Measurements from ENCODE around the gene SDK2. TPM values are rescaled to one million over a fixed set of nuclear protein-coding genes. Genes with fewer than 3 reads are reported as not detected.

The SDK2 gene
- polyA plus RNA-seq, 1 of the 3 experiments (the other 2 are of a cell fraction), result 0.02 TPM

GRCh38 chr17:73415782-73416181 is 228.5 kb downstream of the SDK2 start:
- no peaks in the 10 kb centered on the region for H3K36me3 ChIP-seq (replicated peaks in 1 of 2; ENCODE audit: control insufficient read depth in 1 of 2, insufficient read depth in 2 of 2, low read length in 1 of 2)
- CTCF ChIA-PET, result interaction anchor here (0.7 to 3.3 kb wide), 6 partner anchors 11 to 784 kb away, joined by 3 to 10 read pairs (median 4); no protein-coding TSS in a partner anchor

GRCh38 chr17:73414171-73414955 is 229.9 kb downstream of the SDK2 start:
- no peak for TF ChIP-seq USF1 (IDR thresholded peaks at IDR 0.05; ENCODE audit: borderline replicate concordance, low read depth)
- no peak for TF ChIP-seq IRF3 (IDR thresholded peaks at IDR 0.05; ENCODE audit: low read depth, low read length)
- no peak for TF ChIP-seq FOXJ3 (CRISPR knock-in tag; IDR thresholded peaks at IDR 0.05)
- no peak for TF ChIP-seq FOSL2 (IDR thresholded peaks at IDR 0.05; ENCODE audit: borderline replicate concordance, low read depth)
- Histone ChIP-seq H3K4me3 (ENCODE audit: low read depth in 2 of 2, low read length in 1 of 2) (no peak overlapping the region), H3K9ac (no peak overlapping the region), H3K27me3 (ENCODE audit: insufficient read depth) (no peaks in the 10 kb centered on the region), H3K79me2 (ENCODE audit: insufficient read depth) (no peaks in the 10 kb centered on the region), H3K36me3 (replicated peaks in 1 of 2; ENCODE audit: control insufficient read depth in 1 of 2, insufficient read depth in 2 of 2, low read length in 1 of 2) (no peaks in the 10 kb centered on the region), H2AFZ (ENCODE audit: low read depth) (no peak overlapping the region), H3K4me2 (no peak overlapping the region), H3K9me2 (no peaks in the 10 kb centered on the region), H3F3A (replicated peaks; ENCODE audit: insufficient read depth) (no peaks in the 10 kb centered on the region), H3K9me3 (no peaks in the 10 kb centered on the region), H4K20me1 (ENCODE audit: insufficient read depth) (no peaks in the 10 kb centered on the region), H3K27ac (ENCODE audit: low read depth in 2 of 2, low read length in 1 of 2) (no peak overlapping the region), H3K4me1 (ENCODE audit: control insufficient read depth in 1 of 2, insufficient read depth in 2 of 2, low read depth in 1 of 2, low read length in 1 of 2) (no peaks in the 10 kb centered on the region)
- no peak for DNase-seq
- 62% methylated on average over 20 of the region's 20 CpGs for WGBS (ENCODE audit: low lambda C conversion rate)
- ChIA-PET CTCF (interaction anchor here (0.9 to 3.3 kb wide), 4 partner anchors 10 to 15 kb away, joined by 3 to 10 read pairs (median 4); no protein-coding TSS in a partner anchor), POLR2A (no interaction called here)

More at GRCh38 chr17:73415782-73416181, 228.5 kb downstream of the SDK2 start:
- H2AFZ ChIP-seq (ENCODE audit: low read depth), result no peak overlapping the region
- H3K9ac ChIP-seq, result no peak overlapping the region
- H3K27ac ChIP-seq (ENCODE audit: low read depth in 2 of 2, low read length in 1 of 2), result no peak overlapping the region
- 69% methylated on average over 15 of the region's 15 CpGs for WGBS (ENCODE audit: low lambda C conversion rate)
- POLR2A ChIA-PET, result no interaction called here
- H3K79me2 ChIP-seq (ENCODE audit: insufficient read depth), result no peaks in the 10 kb centered on the region
- H3K9me2 ChIP-seq, result no peaks in the 10 kb centered on the region
- no peaks in the 10 kb centered on the region for H3K27me3 ChIP-seq (ENCODE audit: insufficient read depth)
- H3F3A ChIP-seq (replicated peaks; ENCODE audit: insufficient read depth), result no peaks in the 10 kb centered on the region
- H3K9me3 ChIP-seq, result no peaks in the 10 kb centered on the region
- TF ChIP-seq RAD21 (IDR thresholded peaks at IDR 0.05; ENCODE audit: low read length) (no peak), NRF1 (IDR thresholded peaks at IDR 0.05; ENCODE audit: low read depth, low read length) (no peak), FOSL2 (IDR thresholded peaks at IDR 0.05; ENCODE audit: borderline replicate concordance, low read depth) (no peak), TEAD4 (IDR thresholded peaks at IDR 0.05; ENCODE audit: borderline replicate concordance, insufficient read depth) (no peak), JUND (IDR thresholded peaks at IDR 0.05) (no peak), GABPA (IDR thresholded peaks at IDR 0.05; ENCODE audit: low read depth) (no peak), RCOR1 (IDR thresholded peaks at IDR 0.05; ENCODE audit: low read length) (no peak), FOXM1 (IDR thresholded peaks at IDR 0.05; ENCODE audit: low read depth) (no peak), CTCF (IDR thresholded peaks at IDR 0.05) (no peak), YY1 (IDR thresholded peaks at IDR 0.05; ENCODE audit: low read depth) (no peak), SIN3A (IDR thresholded peaks at IDR 0.05; ENCODE audit: borderline replicate concordance, low read depth, low read length) (no peak), MAX (IDR thresholded peaks at IDR 0.05; ENCODE audit: low read depth) (no peak), FOXJ3 (CRISPR knock-in tag; IDR thresholded peaks at IDR 0.05) (no peak), EZH2phosphoT487 (IDR thresholded peaks at IDR 0.05; ENCODE audit: borderline replicate concordance, low read depth) (no peak), MXI1 (IDR thresholded peaks at IDR 0.05; ENCODE audit: low read depth, low read length) (no peak), RFX5 (IDR thresholded peaks at IDR 0.05; ENCODE audit: low read length) (no peak), EP300 (IDR thresholded peaks at IDR 0.05; ENCODE audit: borderline replicate concordance in 1 of 2, low read depth in 1 of 2, low read length in 1 of 2) (no peak)
- H4K20me1 ChIP-seq (ENCODE audit: insufficient read depth), result no peaks in the 10 kb centered on the region
- no peaks in the 10 kb centered on the region; a peak in 1 of 4 replicates for H3K4me1 ChIP-seq (ENCODE audit: control insufficient read depth in 1 of 2, insufficient read depth in 2 of 2, low read depth in 1 of 2, low read length in 1 of 2)
- no peak overlapping the region for H3K4me2 ChIP-seq
- no peak overlapping the region for H3K4me3 ChIP-seq (ENCODE audit: low read depth in 2 of 2, low read length in 1 of 2)
- no peak for DNase-seq
